GM21526 (cell line): ENCODE results near the gene RPL36AL.
"Not testable (repeated sequence)": the region's sequence is repeated elsewhere in the genome, so short reads cannot be mapped to it uniquely, and the experiment has no call there.

Experiments
- ATAC-seq: cut with Tn5 transposase; IDR thresholded peaks from one replicate; pipeline ENCODE4 v1.9.1; 2021; ENCODE audit warnings: moderate library complexity; ENCODE audit not compliant: unreplicated experiment, low FRiP score

The RPL36AL gene

GRCh38 chr14:49619730-49620129 is 696 bp downstream of the RPL36AL start:
- ATAC-seq, result no peak

GRCh38 chr14:49619273-49619672 is 1.2 kb downstream of the RPL36AL start:
- not testable (repeated sequence) for ATAC-seq

- ATAC-seq, result no peak
These were observed 2.4 kb downstream of the RPL36AL start for GRCh38 chr14:49617852-49618519.

DNA sequence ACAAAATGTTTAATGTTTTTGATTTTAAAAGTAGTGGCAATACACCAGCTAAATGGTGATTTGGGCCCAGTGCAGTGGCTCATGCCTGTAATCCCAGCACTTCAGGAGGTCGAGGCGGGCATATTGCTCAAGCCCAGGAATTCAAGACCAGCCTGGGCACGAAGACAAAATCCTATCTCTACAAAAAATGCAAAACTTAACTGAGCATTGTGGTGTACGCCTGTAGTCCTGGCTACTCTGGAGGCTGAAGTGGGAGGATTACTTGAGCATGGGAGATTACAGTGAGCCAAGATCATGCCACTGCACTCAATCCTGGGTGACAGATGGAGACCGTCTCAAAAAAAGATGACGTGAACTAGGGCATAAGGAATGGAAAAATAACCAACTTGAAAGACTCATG is 4.7 kb downstream of the RPL36AL start:
- no peak for ATAC-seq

- no peak for ATAC-seq
These were observed 6.2 kb downstream of the RPL36AL start for GRCh38 chr14:49614196-49614595.

DNA sequence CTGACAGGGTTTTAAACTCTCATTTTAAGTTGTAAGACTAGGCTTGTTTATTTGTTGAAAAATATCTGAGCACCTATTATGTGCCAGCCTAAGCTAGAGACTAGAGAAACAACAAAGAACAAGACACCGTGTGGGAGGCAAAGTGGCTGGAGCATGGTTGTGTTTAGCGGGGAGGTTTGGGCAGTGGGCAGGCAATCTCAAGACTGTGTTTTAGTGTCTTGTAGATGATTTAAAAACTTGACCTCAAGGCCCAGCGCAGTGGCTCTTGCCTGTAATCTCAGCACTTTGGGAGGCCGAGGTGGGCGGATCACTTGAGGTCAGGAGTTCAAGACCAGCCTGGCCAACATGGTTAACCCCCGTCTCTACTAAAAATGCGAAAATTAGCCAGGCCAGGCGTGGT is 7.8 kb downstream of the RPL36AL start:
- no peak for ATAC-seq

- ATAC-seq, result no peak
These were observed 8.2 kb downstream of the RPL36AL start for GRCh38 chr14:49612251-49612650.

- ATAC-seq, result no peak
These were observed 12.8 kb downstream of the RPL36AL start for GRCh38 chr14:49607583-49607982.

- peak; percentile 44 for ATAC-seq
These were observed 21.7 kb downstream of the RPL36AL start, which contains the start of gene LRR1 for GRCh38 chr14:49598485-49599300. TSS of gene LRR1 (plus strand) at chr14:49598940. CDS start at chr14:49599021, 81 bp downstream.

DNA sequence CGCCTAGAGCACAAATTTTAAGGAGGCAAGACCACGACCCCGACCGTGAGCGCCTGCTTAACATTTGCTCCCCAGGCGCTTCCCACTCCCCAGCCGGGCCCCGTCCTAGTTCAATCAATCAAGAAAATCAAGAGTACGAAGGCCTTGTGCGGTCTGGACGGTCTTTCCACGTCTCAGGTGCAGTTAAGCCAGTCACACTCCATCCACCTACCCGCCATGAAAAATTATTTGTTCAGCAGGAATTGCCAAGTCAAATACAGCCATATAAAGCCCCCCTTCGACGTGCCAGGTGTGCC is 22.3 kb downstream of the RPL36AL start:
- no peak for ATAC-seq

DNA sequence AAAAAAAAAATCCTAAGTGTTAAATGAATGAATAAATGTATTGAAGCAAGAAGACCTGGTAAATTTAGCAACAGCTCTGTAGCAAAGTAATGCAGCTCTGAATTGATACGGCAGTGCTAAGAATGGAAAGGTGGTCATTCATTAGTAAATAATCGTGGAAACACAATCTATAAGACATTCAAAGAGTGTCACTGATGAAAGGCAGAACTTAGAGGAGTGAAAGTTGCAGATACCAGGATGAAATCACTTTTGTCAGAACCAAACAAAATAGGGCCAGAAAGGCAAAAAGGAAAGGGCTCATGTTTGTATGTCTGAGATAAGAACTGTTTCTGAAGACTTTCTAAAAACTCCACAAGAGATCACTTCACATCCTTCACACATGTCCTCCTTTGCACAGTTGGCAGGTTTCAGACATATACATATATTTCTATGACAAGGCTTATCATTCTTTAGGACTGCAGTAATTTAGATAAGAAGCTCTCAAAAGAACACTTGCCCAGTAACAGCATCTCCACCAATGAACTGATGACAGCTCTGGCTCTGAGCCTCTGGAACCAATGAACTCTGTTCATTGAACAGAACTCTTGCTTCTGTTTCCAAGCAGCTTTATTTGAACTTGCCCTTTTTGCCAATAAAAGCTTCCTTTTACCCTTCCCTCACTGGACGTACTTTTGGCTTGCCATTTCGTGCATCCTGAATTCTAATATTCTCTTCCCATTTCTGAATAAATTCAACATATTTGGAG is 25.9 kb downstream of the RPL36AL start:
- ATAC-seq, result peak; percentile 27

DNA sequence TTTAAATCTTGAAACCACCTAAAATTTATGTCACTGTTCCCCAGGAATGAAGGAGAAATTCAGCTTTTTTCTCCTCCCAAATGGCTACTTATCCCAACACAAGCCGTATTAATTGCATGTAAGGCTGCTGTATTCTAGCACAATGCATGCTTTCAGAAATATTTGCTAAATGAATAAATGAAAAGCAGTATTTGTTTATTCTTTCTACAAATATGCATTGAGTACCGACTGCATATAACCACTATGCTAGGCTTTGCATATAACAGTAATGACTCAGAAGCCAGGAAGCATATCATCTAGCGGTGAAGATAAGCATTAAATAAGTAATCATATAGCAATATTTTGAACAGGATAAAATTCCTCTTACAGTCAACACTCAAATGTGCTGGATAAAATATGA is 27.4 kb downstream of the RPL36AL start:
- ATAC-seq, result no peak

GRCh38 chr14:49589387-49589786 is 31.0 kb downstream of the RPL36AL start:
- no peak for ATAC-seq

GRCh38 chr14:49586673-49587460 is 33.6 kb downstream of the RPL36AL start:
- ATAC-seq, result peak; percentile 33

- peak; percentile 83 for ATAC-seq
These were observed 34.4 kb downstream of the RPL36AL start, which contains the start of gene RPS29 for GRCh38 chr14:49585803-49586672. TSS of gene RPS29 (minus strand) at chr14:49586380. CDS start at chr14:49586346, 34 bp downstream.

DNA sequence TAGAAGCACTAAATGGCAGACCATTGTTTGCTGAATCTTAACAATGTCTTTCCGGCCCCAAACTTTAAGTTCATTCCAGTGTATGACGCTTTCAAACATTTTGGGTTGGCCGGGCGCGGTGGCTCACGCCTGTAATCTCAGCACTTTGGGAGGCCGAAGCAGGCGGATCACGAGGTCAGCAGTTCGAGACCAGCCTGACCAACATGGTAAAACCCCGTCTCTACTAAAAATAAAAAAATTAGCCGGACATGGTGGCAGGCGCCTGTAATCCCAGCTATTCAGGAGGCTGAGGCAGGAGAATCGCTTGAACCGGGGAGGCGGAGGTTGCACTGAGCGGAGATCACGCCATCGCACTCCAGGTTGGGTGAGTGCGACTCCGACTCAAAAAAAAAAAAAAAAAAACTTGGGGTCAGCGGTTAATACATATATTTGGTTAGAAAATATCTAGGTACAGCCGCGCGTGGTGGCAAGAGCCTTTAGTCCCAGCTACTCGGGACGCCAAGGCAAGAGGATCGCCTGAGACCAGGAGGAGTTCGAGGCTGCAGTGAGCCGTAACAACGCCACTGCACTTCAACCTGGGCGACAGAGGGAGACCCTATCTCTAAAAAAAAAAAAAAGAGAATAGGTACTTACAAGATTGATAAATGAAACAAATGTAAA is 35.3 kb downstream of the RPL36AL start:
- ATAC-seq, result not testable (repeated sequence)

DNA sequence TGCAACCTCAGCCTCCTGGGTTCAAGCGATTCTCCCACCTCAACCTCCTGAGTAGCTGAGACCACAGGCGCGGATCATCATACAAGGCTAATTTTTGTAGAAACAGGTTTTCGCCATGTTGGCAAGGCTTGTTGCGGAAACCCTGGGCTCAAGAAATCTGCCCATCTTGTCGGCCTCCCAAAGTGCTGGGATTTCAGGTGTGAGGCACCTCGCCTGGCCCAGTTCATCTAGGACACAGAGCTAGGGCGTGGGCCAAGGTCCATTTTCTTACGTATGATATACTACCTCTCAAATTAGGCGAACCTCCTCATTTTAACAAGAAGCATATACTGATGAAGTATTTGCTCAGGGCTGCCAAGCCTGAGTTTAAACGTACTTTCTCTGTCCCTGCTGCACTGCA is 36.4 kb downstream of the RPL36AL start:
- no peak for ATAC-seq

DNA sequence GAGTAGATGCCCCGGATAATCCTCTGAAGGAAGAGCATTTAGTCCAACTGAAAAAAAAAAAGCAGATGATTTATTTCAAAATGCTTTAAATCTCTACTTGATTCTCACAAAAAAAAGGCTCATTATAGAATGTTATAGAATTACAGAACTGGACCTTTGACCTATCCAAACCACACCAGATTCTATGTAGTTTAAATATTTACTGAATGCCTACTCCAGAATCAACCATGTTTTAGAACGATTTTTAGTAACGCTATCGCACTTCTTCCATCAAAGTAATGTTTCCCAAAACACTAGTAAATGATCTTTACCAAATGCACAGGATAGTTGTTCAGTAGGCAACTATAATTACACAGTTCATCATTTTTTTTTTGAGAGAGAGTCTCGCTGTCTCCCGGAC is 36.8 kb downstream of the RPL36AL start:
- no peak for ATAC-seq
